SK-MEL-5 (cell line): ENCODE measurements around the gene RNF217. TPM values are rescaled to one million over a fixed set of nuclear protein-coding genes. Genes with fewer than 3 reads are reported as not detected.
A peak's percentile ranks its signal among the peaks of the same experiment; 100 is the strongest.

ENCODE experiments used
- DNase-seq: peaks from one replicate; pipeline ENCODE4 v3.0.0-alpha.2; 2016; ENCODE audit warnings: low read depth, low spot score
- in situ Hi-C: cut with HindIII; loops from 2 replicates; pipeline ENCODE4 v1.10.0; 2016; ENCODE audit warnings: low sequenced_read_pairs, high pct_unique_total_duplicates, low pct_unique_long_range_greater_than_20kb
- total RNA-seq: library from RNA; depleted of rRNA; stranded (reverse); fragments of >200 nt; shearing (Covaris generic); gene quantifications from 2 replicates; pipeline ENCODE4 v1.2.3, GENCODE V29; 2014

The RNF217 gene
- total RNA-seq, 1 experiment from 2014 or later, result 11.0 TPM

DNA sequence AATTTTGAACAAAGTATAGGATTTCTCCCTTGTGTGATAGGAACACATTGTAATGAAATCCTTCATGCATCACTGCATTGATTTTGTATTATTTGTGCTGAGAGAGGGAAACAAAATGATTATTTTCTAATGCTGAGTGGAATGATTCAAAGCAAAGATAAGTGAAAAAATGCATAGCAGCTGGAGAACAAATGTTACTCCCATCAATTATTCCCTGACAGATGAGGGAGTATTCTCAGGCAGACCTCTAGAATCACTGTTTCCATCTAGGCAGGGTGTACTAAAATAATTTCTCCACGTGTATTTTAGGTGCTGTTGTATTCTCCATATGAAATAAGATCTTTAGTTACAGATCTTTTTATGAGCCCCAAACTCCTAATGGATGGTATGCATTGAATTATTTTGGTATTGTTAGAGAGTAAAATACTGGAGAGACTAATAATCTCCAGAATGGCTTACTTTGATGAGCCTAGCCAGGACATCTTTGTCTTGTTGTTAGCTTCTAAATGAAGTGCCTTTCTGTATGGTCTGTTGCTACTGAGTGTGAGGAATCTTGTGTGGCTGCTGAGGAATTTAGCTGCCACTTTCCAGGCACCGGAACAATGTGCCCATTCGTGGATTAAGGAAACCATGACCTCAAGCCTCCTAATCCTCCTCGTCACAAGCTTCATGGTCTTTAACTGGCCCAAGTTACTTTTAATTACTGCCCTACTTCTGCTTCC lies 39.6 kb downstream of the RNF217 start:
- DNase-seq, result peak; percentile 95
- in situ Hi-C loops, result no loop called here

DNA sequence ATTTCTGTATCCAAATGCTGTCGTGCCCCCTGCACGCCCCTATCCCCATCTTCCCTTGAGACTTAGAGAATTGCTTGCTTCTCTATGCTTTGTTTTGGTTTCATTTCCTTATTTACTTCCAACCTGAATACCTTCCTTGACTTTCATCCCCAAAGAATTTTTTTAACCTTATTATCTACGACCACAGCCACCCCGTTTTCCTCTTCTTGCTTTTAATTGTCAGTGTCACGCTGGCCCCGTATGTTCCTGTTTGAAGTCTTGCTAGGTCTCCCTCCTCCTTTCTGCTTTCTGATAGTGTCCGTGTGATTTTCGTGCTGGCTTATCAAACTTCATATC lies 40.1 kb downstream of the RNF217 start:
- DNase-seq, result no peak

DNA sequence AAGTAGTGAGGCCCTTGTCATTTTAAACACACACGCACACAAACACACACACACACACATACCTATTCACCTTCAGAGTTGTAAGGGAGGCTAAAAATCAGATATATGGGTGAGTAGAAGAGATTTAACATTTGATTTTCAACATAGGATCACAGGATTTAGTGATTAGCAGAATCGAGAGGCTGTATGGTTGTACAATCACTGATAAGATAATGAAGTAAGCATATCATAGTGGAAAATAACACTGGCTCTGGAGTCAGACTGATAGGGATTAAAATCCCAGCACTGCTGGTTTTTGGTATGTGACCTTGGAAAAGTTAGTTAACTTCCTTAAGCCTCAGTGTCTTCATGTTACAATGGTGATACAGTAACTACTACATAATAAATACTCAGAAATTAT lies 40.8 kb downstream of the RNF217 start:
- in situ Hi-C loops, result no loop called here
- no peak for DNase-seq

More for the DNA sequence above, 40.1 kb downstream of the RNF217 start:
- in situ Hi-C loops, result no loop called here

DNA sequence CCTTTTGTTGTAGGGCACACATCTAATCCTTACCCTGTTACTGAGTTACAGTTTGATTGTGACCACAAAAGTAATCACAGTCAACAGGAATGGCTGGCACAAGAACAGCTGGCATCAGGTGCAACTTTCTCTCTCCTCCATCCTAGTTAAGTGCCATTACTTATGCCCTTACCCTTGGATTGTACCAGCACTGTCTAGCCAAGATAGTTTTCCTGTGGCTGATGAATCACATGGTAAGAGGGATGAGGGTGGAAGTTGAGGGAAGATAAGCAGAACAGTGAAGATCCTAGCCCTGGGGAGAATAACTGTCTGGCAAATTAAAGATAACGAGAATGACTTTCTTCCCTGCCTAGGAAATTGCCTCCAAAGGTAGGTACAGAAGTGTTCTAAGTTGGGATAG lies 42.0 kb downstream of the RNF217 start:
- in situ Hi-C loops, result no loop called here
- no peak for DNase-seq

GRCh38 chr6:125004797-125005595 lies 42.8 kb downstream of the RNF217 start:
- no peak for DNase-seq
- in situ Hi-C loops, result no loop called here

GRCh38 chr6:125008261-125008703 lies 46.0 kb downstream of the RNF217 start:
- in situ Hi-C loops, result no loop called here
- no peak for DNase-seq

DNA sequence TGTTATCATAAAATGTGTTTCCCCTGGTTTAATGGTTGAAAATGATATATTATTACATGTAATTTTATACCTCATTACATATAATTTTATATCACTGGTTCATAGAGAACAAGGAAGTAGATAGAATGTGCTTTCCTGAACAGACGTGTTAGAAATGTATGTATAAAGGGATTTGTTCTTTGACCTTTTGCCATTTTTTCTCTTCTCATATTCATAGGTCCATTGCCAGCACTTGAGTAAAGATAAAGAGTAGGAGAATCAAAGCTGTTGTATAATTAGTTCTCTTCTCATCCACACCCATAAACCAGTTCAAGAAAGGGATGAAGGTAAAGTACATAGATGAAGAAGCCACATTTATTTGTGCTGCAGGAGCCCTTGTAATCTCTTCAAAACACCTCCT lies 46.7 kb downstream of the RNF217 start:
- no peak for DNase-seq

GRCh38 chr6:125009578-125009977 lies 47.3 kb downstream of the RNF217 start:
- in situ Hi-C loops, result no loop called here
- DNase-seq, result no peak

More for the DNA sequence above, 46.7 kb downstream of the RNF217 start:
- in situ Hi-C loops, result no loop called here

DNA sequence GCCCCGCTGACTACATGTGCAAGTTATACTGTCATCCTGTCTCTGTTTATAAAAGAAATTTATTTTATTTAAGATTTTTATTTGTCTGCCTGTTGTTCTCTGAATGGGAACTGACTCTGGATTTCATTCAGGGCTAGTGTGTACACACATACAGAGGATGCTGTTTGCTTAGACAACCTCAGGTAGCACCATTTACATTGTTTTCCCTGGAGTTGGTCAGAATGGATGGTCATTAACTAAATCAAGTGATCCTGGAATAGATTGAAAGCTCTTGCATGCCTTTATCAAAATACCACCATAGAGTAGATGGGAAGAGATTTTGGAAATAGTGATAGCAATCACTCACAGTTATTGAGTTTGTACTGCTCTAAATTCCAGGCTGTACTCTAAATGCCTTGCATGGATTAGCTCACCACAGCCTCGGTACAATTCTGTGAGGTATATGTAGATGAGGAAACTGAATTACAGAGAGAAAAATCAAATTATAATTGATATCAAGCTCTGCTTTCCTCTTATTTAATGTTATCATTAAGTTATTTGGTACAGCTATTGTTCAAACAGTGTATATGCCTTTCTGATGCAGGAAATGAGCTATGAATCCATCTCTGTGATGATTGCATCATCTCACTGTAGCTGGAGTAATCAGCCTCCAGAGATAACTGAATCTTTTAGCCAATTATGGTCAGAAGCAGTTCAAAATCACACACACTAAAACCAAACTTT lies 51.9 kb downstream of the RNF217 start:
- in situ Hi-C loops, result no loop called here
- DNase-seq, result peak; percentile 26

DNA sequence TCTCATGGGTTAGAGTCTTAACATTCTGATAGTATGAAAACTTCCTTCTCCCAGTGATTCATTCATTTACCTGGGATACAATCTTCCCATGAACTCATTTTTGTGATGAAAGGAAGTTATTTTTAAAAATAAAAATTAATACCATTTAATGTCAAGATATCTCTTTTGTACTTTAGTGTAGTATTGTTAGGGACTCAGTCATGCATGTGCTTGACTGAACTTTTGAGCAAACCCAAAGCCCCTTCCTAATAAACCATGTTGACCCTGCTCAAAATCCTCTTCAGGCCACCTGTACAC lies 52.4 kb downstream of the RNF217 start:
- in situ Hi-C loops, result no loop called here
- DNase-seq, result no peak

- in situ Hi-C loops, result no loop called here
- DNase-seq, result no peak
These were observed 52.9 kb downstream of the RNF217 start for GRCh38 chr6:125015152-125015551.

DNA sequence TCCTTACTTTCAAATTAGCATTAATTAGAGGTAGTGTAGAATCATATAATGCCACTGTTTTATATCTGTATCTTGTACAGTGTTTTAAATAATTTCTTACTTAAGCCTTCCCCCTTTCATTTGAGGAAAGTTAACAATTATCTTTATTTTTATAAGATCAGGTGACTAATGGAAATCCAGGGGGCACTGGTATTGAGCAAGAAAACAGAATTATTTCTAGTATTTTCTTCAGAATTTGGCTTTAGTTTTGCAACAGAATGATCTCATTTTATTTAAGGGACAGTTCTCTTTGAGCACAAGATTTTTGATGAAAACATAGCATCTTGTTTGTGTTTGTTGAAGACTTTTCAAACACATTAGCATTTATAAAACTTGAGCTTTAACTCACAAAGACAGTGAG lies 55.9 kb downstream of the RNF217 start:
- in situ Hi-C loops, result no loop called here
- DNase-seq, result no peak

GRCh38 chr6:125019281-125019680 lies 57.0 kb downstream of the RNF217 start:
- no peak for DNase-seq
- in situ Hi-C loops, result no loop called here

DNA sequence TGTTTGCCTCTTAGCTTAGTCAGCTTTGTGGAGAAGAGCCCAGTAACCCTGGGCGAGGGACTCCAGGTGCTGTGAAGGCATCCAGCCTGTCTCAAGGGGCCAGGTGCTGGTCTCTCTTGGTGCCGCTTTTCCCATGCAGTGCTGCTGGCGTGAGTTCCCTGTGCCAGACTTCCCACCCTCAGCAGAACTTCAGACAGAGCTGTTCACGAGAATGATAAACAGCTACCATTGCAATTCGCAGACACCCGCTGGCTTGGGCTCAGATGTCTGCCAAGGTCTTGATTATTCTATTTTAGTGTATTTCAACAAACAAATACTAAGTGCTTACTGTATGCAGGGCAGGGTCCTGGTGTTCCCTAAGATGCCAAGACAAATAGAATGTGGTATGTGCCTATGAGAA lies 57.7 kb downstream of the RNF217 start:
- DNase-seq, result no peak
- in situ Hi-C loops, result no loop called here

DNA sequence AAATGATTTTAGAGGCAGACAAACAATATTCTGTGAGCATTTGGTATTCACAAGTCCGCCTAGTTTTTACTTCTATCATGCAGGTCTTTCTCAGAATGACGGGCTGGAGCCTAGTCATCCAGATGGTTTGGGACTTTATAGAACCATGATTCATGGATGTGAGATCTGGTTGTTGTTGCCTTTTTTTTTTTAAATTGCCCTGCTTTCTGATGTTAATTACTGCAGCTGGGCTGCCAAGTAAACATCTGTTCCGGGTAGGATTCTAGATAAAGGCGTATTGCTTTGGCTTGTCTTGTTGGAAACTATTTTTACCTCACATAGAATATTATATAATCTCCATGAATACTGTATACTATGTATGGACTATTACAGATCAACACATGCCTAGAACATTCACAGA lies 58.1 kb downstream of the RNF217 start:
- in situ Hi-C loops, result no loop called here
- DNase-seq, result no peak

DNA sequence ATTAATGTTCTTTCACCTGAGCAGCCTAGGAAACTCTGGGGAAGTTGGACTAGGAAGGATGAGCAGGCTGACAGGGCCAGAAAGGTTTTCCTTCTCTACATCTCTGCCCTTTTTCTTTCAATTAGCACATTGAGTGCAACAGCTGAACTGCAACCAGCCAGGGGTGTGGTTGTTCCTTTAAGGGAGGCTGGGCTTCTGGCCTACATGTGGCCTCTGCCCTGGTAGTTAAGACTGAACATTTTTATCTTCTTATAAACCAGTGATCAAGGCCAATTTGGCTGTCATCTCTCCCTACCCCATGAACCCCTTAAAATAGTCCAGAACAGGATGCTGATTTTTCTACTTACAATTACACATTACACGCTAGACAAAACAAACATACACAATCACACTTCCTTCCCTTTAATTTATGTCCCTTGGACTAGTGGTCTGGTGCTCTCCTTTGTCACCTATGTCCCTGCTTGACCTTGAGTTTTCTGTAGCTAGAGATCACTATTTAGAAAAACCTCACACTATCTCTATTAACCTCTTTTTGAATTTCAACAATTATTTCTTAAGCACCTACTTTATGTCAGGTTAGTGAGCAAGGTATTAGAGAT lies 60.3 kb downstream of the RNF217 start:
- DNase-seq, result no peak
- in situ Hi-C loops, result no loop called here

DNA sequence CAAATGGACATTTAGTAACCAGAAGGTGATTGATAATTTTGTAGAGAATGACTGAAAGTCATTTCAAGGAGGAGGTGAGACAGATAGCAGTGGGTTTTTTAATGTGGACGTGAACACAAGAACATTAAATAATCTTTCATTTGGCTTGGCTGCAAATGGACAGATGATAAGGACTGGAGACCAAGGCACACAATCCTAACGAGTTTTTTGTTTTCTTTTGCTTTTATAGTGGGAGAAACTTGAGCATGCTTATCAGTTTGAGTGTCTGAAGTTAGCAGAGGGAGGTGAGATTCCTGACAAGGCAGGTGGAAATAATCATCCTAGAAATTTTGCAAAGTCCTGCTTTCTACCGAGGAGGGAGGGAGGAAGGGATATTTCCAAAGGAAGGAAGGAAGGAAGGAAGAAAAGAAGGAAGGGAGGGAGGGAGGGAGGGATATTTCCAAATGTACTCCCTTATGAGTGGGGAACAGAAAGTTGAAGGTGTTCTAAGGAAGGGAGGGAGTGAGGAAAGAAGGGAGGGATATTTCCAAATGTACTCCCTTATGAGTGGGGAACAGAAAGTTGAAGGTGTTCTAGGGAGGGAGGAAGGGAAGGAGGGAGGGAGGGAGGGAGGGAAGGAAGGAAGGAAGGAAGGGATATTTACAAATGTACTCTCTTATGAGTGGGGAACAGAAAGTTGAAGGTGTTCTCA lies 63.1 kb downstream of the RNF217 start:
- in situ Hi-C loops, result no loop called here
- no peak for DNase-seq

GRCh38 chr6:125027287-125027686 lies 65.0 kb downstream of the RNF217 start:
- no peak for DNase-seq
- in situ Hi-C loops, result no loop called here
